IMR-90 (cell line): ENCODE data around the gene AGTPBP1. TPM values are rescaled to one million over a fixed set of nuclear protein-coding genes. Genes with fewer than 3 reads are reported as not detected.

Experiments
- ATAC-seq: fragments of 200-7000 bp; cut with Tn5 transposase; 2 replicates; pipeline ENCODE4 v1.9.1; 2020; ENCODE audit warnings: low read depth, mild to moderate bottlenecking, moderate library complexity
- BruUV-seq: library from RNA; stranded (reverse); fragments of 400-500 nt; replicated peaks from 2 replicates; lab custom pipeline; 2021; lab: Mats Ljungman, UMichigan
- CTCF ChIA-PET: fragments of 300-600 bp; formaldehyde crosslinking; extraction: SDS; loops from one replicate; lab custom pipeline; 2021; ENCODE audit warnings: antibody characterized with exemption; lab: Yijun Ruan, JAX
- POLR2A ChIA-PET: fragments of 300-600 bp; sonication (Branson Sonifier 250); formaldehyde crosslinking; loops from one replicate; lab custom pipeline; 2022; ENCODE audit warnings: antibody characterized with exemption; ENCODE audit not compliant: unreplicated experiment; lab: Charles Lee
- DNase-seq: peaks from one replicate; pipeline ENCODE4 v3.0.0; 2013
- H2AFZ ChIP-seq: replicated peaks from 2 replicates; pipeline ENCODE3; 2013; ENCODE audit warnings: low read length, mild to moderate bottlenecking; ENCODE audit not compliant: poor library complexity
- H2AK5ac ChIP-seq: 2 replicates; pipeline ENCODE4 v1.6.1; 2013; ENCODE audit warnings: low read depth, low read length, inconsistent platforms
- H2AK9ac ChIP-seq: replicated peaks from 2 replicates; pipeline ENCODE3; 2013; ENCODE audit warnings: mild to moderate bottlenecking, low read depth, low read length, moderate library complexity; ENCODE audit not compliant: poor library complexity
- H2BK120ac ChIP-seq: 2 replicates; pipeline ENCODE4 v1.6.1; 2013; ENCODE audit warnings: low read depth, low read length, inconsistent platforms
- H2BK15ac ChIP-seq: 3 replicates; pipeline ENCODE4 v1.6.1; 2013; ENCODE audit warnings: low read depth, low read length, inconsistent platforms
- H2BK20ac ChIP-seq: 2 replicates; pipeline ENCODE4 v1.6.1; 2013; ENCODE audit warnings: low read depth, mild to moderate bottlenecking, inconsistent platforms, low read length, moderate library complexity
- H2BK5ac ChIP-seq: 2 replicates; pipeline ENCODE4 v1.6.1; 2013; ENCODE audit warnings: mild to moderate bottlenecking, low read depth, low read length, inconsistent platforms; ENCODE audit not compliant: poor library complexity, severe bottlenecking
- H3K14ac ChIP-seq: replicated peaks from 2 replicates; pipeline ENCODE4 v1.6.1; 2013; ENCODE audit warnings: low read depth, low read length, inconsistent platforms
- H3K18ac ChIP-seq: 2 replicates; pipeline ENCODE4 v1.6.1; 2013; ENCODE audit warnings: low read depth, low read length, control low read depth
- H3K23ac ChIP-seq: 2 replicates; pipeline ENCODE4 v1.6.1; 2013; ENCODE audit warnings: low read depth, low read length, inconsistent platforms
- H3K27ac ChIP-seq: 2 replicates; pipeline ENCODE4 v1.5.1; 2013; ENCODE audit warnings: mild to moderate bottlenecking, control low read depth, low read length; ENCODE audit not compliant: insufficient read depth
- H3K27me3 ChIP-seq: 2 replicates; pipeline ENCODE4 v1.6.1; 2013; ENCODE audit warnings: low read length; ENCODE audit not compliant: control insufficient read depth, insufficient read depth
- H3K36me3 ChIP-seq: 2 replicates; pipeline ENCODE4 v1.6.1; 2013; ENCODE audit warnings: low read length, mixed read lengths; ENCODE audit not compliant: control insufficient read depth, insufficient read depth
- H3K4ac ChIP-seq: 2 replicates; pipeline ENCODE4 v1.6.1; 2013; ENCODE audit warnings: low read depth, low read length, inconsistent platforms
- H3K4me1 ChIP-seq: 2 replicates; pipeline ENCODE4 v1.6.1; 2013; ENCODE audit warnings: low read length, mixed read lengths; ENCODE audit not compliant: control insufficient read depth, insufficient read depth
- H3K4me2 ChIP-seq: 2 replicates; pipeline ENCODE4 v1.6.1; 2013; ENCODE audit warnings: low read depth, mild to moderate bottlenecking, control low read depth, low read length, moderate library complexity
- H3K4me3 ChIP-seq: 2 replicates; pipeline ENCODE4 v1.5.1; 2013; ENCODE audit warnings: low read depth, mild to moderate bottlenecking, control low read depth, low read length, moderate library complexity; ENCODE audit not compliant: insufficient read depth
- H3K56ac ChIP-seq: 2 replicates; pipeline ENCODE4 v1.6.1; 2013; ENCODE audit warnings: low read length, inconsistent platforms; ENCODE audit not compliant: insufficient read depth; ENCODE audit errors: extremely low read depth
- H3K79me1 ChIP-seq, 2 experiments: 2 replicates each; pipeline ENCODE4 v1.6.1; 2013; ENCODE audit warnings: low read length in 2 of 2, inconsistent platforms in 1 of 2, low read depth in 1 of 2
- H3K9ac ChIP-seq: 2 replicates; pipeline ENCODE4 v1.6.1; 2013; ENCODE audit warnings: low read depth, low read length, control low read depth
- H3K9me1 ChIP-seq: 2 replicates; pipeline ENCODE4 v1.6.1; 2013; ENCODE audit warnings: low read length, inconsistent platforms; ENCODE audit not compliant: insufficient read depth
- H3K9me3 ChIP-seq: 2 replicates; pipeline ENCODE4 v1.6.1; 2013; ENCODE audit warnings: low read length; ENCODE audit not compliant: control insufficient read depth, insufficient read depth
- H4K20me1 ChIP-seq: 2 replicates; pipeline ENCODE4 v1.6.1; 2013; ENCODE audit warnings: low read length, inconsistent platforms; ENCODE audit not compliant: insufficient read depth
- H4K5ac ChIP-seq: 2 replicates; pipeline ENCODE4 v1.6.1; 2013; ENCODE audit warnings: mild to moderate bottlenecking, low read depth, low read length, control low read depth
- H4K8ac ChIP-seq, 2 experiments: 2 replicates each; pipeline ENCODE4 v1.6.1; 2013; ENCODE audit warnings: low read depth in 2 of 2, low read length in 2 of 2, control low read depth in 1 of 2, inconsistent platforms in 1 of 2
- H4K91ac ChIP-seq: 2 replicates; pipeline ENCODE4 v1.6.1; 2013; ENCODE audit warnings: low read depth, low read length, inconsistent platforms; ENCODE audit not compliant: insufficient read depth
- MAZ ChIP-seq: IDR thresholded peaks from 2 replicates; pipeline ENCODE4 v1.6.1; 2012; ENCODE audit warnings: low read depth, mild to moderate bottlenecking, low read length, improper control_type of control experiment, moderate library complexity, borderline replicate concordance
- WGBS, 2 experiments: methylation state at CpG; one replicate each; pipeline versions ENCODE4 v1.1.5 to v1.1.7; 2013; ENCODE audit warnings: missing lambda C conversion rate in 2 of 2; ENCODE audit not compliant: insufficient read length in 1 of 2; ENCODE audit errors: extremely low coverage in 2 of 2; 5-methylcytosine and 5-hydroxymethylcytosine counted together
- dilution Hi-C: fragments of 300-500 bp; cut with HindIII; formaldehyde crosslinking; loops from one replicate; pipeline ENCODE4 v1.14.3; 2018; ENCODE audit warnings: low sequenced_read_pairs; ENCODE audit not compliant: unreplicated experiment
- in situ Hi-C: fragments of 300-500 bp; cut with MboI; formaldehyde crosslinking; loops from 3 replicates; pipeline ENCODE4 v1.14.3; 2019; ENCODE audit warnings: low sequenced_read_pairs, inconsistent platforms, mixed read lengths
- intact Hi-C: fragments of 100-400 bp; cut with micrococcal nuclease; formaldehyde crosslinking; loops from 2 replicates; pipeline ENCODE4 v1.10.0; 2022
- polyA plus RNA-seq, 3 experiments: library from polyadenylated mRNA; depleted of rRNA; stranded (reverse); fragments of >200 nt; gene quantifications; 2 replicates each; pipeline ENCODE4 v1.2.3, GENCODE V29; 2012; ENCODE audit warnings: low replicate concordance in 1 of 3
- total RNA-seq: library from RNA; depleted of rRNA; stranded (reverse); fragments of >200 nt; gene quantifications from 2 replicates; pipeline ENCODE4 v1.2.3, GENCODE V29; 2012

Gene AGTPBP1
- total and polyA plus RNA-seq, 2 of the 4 experiments (the other 2 are of a cell fraction) = 3.3 to 9.0 TPM

DNA sequence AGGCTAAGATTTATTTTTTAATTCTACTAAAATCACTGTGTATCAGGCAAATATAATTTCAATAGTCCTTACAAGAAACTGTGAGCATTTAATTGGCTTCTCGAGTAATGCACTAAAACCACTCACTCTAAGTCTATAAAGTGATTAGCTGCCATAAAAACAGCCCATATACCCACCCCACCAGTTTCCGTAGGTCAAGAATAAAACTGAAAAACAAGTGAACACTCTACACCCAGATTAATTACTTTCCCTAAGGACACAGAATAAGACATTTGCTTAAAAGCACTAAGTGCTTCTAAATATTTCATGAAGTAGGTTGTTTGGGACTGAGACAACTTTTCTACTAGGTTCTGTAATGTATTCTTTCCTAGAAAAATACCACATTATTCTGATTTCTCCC, 194.2 kb downstream of the AGTPBP1 start:
- Histone ChIP-seq H2AK5ac (no peak overlapping the region), H2BK120ac (no peak overlapping the region), H3K4me2 (no peak overlapping the region), H3K9me1 (no peaks in the 10 kb centered on the region), H3K18ac (no peak overlapping the region), H3K4me1 (no peaks in the 10 kb centered on the region), H3K36me3 (no peaks in the 10 kb centered on the region), H2AK9ac (no peak overlapping the region), H4K20me1 (no peaks in the 10 kb centered on the region), H3K23ac (no peak overlapping the region), H3K27ac (no peak overlapping the region), H2BK20ac (no peak overlapping the region), H2AFZ (no peak overlapping the region), H3K79me1 (no peaks in the 10 kb centered on the region), H3K4me3 (no peak overlapping the region), H4K8ac (no peak overlapping the region), H3K9me3 (no peaks in the 10 kb centered on the region), H3K9ac (no peak overlapping the region), H2BK15ac (no peak overlapping the region), H4K5ac (no peak overlapping the region), H3K27me3 (no peaks in the 10 kb centered on the region), H3K14ac (no peak overlapping the region), H2BK5ac (no peak overlapping the region), H3K56ac (no peak overlapping the region), H4K91ac (no peak overlapping the region), H3K4ac (no peak overlapping the region)
- DNase-seq = no peak
- dilution Hi-C loops = no loop called here
- no peak for TF ChIP-seq MAZ
- POLR2A ChIA-PET = no interaction called here
- WGBS, 2 experiments = no CpG with 5 or more reads among the region's 2 CpGs
- no TSS peak for BruUV-seq
- in situ Hi-C loops = no loop called here
- intact Hi-C loops = no loop called here
- CTCF ChIA-PET = interaction anchor here (0.6 kb wide), 2 partner anchors 342 to 849 kb away, joined by 5 read pairs; no protein-coding TSS in a partner anchor
- no peak for ATAC-seq
